GM12892 (cell line): ENCODE results near the gene XIAP.
"Not testable (repeated sequence)": the region's sequence is repeated elsewhere in the genome, so short reads cannot be mapped to it uniquely, and the experiment has no call there.

ENCODE experiments used
- DNase-seq: peaks from one replicate; pipeline ENCODE4 v3.0.0; 2011; ENCODE audit not compliant: insufficient read length
- FAIRE-seq: peaks from 2 replicates; lab custom pipeline; 2011; peaks lifted over from hg19 to GRCh38; lab: Jason Lieb, UNC
- POLR2A ChIP-seq: IDR thresholded peaks from 2 replicates; pipeline ENCODE4 v1.6.1; 2011; ENCODE audit warnings: low read depth, low read length, control low read depth
- POLR2AphosphoS5 ChIP-seq: IDR thresholded peaks from 2 replicates; pipeline ENCODE4 v1.6.1; 2011; ENCODE audit warnings: low read depth, low read length, control low read depth
- TAF1 ChIP-seq: IDR thresholded peaks from 2 replicates; pipeline ENCODE4 v1.6.1; 2011; ENCODE audit warnings: low read depth, mild to moderate bottlenecking, control low read depth, low read length, borderline replicate concordance

XIAP gene

DNA sequence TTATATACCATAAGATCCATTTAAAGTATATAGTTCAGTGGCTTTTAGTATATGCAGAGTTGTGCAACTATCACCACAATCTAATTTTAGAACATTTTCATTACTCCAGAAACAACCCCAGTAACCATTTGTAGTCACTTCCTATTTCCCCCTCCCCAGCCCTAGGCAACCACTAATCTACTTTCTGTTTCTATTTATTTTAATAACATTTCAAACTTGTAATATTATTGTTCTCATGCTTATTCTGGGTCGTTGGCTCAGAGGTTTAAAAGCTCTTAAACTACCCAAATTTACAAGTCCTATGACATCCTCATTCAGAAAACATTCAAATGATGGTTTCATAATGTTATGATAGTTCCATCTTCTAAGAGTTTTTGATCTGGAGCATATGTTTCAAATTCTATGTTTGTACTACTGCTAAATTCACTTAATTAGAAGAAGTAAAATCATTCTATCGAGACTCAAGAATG is 18.4 kb downstream of the XIAP start:
- no peak for TF ChIP-seq POLR2A
- no peak for TF ChIP-seq POLR2AphosphoS5
- no peak for TF ChIP-seq TAF1
- DNase-seq (no peak), FAIRE-seq (no peak)

DNA sequence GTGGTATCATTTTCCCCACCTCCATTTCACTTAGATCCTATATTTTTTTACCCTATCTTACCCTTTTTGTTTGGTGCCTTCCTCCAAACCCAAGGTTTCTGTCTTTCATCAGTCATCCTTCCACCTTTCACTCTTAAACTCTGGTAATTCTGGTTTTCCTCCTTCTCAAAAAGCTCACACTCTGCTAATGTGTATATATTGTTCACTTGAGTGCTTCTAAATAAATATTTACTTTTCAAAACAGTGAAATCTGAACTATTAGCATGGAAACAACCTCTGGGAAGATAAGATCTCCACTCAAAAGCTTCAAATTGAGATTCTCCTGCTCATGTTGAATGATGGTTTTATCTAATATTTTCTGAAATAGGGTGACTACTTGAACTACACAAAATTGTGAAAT is 21.5 kb downstream of the XIAP start:
- FAIRE-seq, result no peak
- DNase-seq, result no peak
- TF ChIP-seq TAF1 (no peak), POLR2A (no peak), POLR2AphosphoS5 (no peak)

DNA sequence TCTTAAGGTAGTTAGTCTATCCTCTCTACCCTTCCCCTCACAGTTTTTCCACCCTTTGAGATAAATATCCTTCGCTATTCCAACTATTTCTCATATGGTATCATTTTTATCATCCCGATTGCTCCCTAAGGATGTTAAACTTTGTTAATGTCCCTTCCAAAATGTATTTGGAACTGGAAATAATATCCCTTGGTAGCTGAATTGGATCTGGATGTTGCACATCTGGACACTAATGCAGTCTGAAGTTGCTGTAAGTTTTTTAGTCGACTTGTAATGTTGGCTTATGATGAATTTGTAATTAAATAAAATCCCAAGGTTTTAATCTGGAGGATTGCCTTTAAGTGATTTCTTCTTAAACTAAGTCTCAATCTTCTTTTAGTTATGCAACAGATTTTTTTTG is 22.5 kb downstream of the XIAP start:
- DNase-seq (no peak), FAIRE-seq (no peak)
- TF ChIP-seq POLR2AphosphoS5 (no peak), TAF1 (no peak), POLR2A (no peak)

DNA sequence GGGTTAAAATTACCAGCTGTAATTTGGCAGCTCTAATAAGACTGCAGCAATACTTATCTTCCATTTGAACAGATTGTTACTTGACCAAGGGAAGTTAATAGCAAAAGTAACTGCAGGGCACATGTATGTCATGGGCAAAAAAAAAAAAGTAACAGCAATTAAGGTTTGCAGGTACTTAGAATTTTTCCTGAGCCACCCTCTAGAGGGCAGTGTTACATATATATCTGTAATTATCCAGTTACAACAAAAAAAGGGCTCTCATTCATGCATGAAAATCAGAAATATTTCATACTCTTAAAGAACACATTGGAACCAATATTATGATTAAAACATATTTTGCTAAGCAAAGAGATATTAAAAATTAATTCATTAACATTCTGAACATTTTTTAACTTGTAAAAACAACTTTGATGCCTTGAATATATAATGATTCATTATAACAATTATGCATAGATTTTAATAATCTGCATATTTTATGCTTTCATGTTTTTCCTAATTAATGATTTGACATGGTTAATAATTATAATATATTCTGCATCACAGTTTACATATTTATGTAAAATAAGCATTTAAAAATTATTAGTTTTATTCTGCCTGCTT is 25.1 kb downstream of the XIAP start:
- DNase-seq (peak; percentile 16), FAIRE-seq (peak; percentile 14)
- TF ChIP-seq POLR2AphosphoS5 (no peak), POLR2A (no peak), TAF1 (no peak)

DNA sequence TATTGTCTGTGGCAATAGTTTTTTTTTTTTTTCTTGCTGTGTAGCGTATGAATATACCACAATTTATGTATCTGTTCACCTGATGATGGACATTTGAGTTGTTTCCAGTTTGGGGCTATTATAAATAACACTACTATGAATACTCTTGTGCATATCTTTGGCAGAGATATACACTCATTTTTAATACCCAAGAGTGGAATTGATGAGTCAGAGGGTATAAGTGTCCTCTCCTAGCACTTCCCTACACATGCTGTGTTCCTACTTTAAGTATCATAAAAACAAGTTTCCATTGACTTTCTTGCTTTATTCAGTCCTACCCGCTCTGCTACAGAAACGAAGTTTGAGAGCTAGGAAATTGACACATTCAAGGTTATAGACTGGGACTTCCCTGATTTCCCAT is 39.8 kb downstream of the XIAP start:
- TF ChIP-seq POLR2AphosphoS5, result no peak
- no peak for TF ChIP-seq TAF1
- no peak for TF ChIP-seq POLR2A
- DNase-seq (no peak), FAIRE-seq (no peak)

DNA sequence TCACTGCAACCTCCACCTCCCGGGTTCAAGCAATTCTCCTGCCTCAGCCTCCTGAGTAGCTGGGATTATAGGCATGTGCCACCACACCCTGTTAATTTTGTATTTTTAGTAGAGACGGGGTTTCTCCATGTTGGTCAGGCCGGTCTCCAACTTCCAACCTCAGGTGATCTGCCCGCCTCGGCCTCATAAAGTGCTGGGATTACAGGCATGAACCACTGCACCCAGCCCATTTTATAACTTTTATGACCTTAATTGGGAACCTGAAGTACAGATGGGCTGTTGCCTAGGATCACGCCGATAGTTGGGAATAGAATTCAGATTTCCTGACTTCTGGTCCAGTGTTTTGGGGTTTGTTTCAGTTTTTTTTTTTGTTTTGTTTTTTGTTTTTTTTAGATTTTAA is 43.4 kb downstream of the XIAP start:
- DNase-seq, FAIRE-seq: not testable (repeated sequence)

DNA sequence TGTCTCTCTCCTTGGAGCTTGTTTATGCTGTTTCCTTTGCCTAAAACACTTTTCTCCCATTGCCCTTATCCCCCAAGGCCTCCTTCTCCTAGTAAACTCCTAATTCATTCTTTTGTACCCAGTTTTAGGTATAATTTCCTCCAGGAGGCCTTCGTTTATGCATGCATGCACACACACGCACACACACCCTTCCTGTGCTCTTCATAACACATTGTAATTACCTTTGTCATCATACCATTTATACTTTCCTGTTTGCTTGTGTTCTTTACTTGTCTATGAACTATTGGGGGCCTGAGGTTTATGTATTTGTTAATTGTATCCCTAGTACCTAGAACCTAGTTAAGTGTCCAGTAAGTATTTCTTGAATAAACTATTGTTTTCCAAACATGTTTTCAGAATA is 45.5 kb downstream of the XIAP start:
- TF ChIP-seq TAF1, result no peak
- TF ChIP-seq POLR2AphosphoS5, result no peak
- no peak for TF ChIP-seq POLR2A
- FAIRE-seq (peak; percentile 48), DNase-seq (no peak)

GRCh38 chrX:123906557-123907316 is 46.9 kb downstream of the XIAP start:
- DNase-seq, result no peak
- peak; percentile 40 for FAIRE-seq
- TF ChIP-seq POLR2A (no peak), POLR2AphosphoS5 (no peak), TAF1 (no peak)

DNA sequence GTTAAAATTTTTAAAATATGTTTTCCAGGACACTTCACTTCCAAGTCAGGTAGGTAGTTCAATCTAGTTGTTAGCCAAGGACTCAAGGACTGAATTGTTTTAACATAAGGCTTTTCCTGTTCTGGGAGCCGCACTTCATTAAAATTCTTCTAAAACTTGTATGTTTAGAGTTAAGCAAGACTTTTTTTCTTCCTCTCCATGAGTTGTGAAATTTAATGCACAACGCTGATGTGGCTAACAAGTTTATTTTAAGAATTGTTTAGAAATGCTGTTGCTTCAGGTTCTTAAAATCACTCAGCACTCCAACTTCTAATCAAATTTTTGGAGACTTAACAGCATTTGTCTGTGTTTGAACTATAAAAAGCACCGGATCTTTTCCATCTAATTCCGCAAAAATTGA is 49.7 kb downstream of the XIAP start:
- TF ChIP-seq TAF1 (no peak), POLR2AphosphoS5 (no peak), POLR2A (no peak)

DNA sequence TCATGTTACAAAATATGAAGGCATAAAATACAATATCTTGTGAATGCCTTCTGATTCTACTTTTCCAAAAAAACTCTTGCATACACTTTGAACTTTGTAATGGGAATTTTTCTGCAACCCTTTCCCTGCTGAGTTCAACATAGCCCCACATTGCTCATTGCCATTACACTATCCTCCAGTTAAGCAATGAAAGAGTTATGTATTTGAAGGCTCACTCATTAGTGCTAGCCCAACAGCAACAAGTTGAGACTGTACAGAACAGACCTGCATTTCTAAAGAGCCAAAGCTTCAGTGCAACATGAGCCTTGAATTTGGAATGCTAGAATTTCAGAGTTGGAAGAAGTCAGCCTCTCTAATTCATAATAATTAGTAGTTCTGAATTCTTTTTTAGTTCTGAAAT is 57.2 kb downstream of the XIAP start:
- FAIRE-seq (no peak), DNase-seq (no peak)
- TF ChIP-seq POLR2AphosphoS5 (no peak), POLR2A (no peak), TAF1 (no peak)

More for the DNA sequence above, 49.7 kb downstream of the XIAP start:
- FAIRE-seq (no peak), DNase-seq (no peak)

DNA sequence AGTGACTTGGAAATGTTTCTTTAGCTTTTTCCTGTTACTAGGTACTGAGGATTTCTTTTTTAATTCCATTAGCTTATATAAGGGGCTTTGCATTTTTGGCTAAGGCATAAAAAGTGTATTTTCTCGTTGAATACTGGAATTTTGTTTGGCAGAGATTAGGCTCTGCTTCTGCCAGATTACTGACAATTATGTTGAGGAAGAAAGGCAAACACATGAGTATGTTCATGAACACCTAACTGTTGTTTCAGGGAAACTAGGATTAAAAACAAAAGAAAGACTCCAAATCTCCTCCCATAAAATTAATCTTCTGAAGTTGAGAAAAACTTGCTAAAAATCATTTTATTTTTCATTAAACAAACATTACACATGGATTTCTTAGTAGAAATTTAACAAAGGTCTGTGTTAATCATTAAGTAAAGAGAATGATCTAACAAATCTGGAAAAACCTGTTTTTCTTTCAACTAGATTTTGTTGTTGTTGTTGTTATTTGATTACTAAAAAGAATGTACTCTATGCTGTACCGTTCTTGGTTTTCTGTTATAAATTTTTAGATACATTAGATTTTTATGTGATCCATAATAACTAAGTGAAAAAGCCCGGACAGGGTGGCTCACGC is 58.4 kb downstream of the XIAP start:
- DNase-seq (no peak), FAIRE-seq (no peak)
- TF ChIP-seq POLR2A (no peak), POLR2AphosphoS5 (no peak), TAF1 (no peak)

- FAIRE-seq (no peak), DNase-seq (no peak)
- no peak for TF ChIP-seq POLR2AphosphoS5
- TF ChIP-seq TAF1, result no peak
- no peak for TF ChIP-seq POLR2A
These were observed 60.4 kb downstream of the XIAP start for GRCh38 chrX:123920105-123920785.
